ENCODE results near the gene AGRN.

DNA sequence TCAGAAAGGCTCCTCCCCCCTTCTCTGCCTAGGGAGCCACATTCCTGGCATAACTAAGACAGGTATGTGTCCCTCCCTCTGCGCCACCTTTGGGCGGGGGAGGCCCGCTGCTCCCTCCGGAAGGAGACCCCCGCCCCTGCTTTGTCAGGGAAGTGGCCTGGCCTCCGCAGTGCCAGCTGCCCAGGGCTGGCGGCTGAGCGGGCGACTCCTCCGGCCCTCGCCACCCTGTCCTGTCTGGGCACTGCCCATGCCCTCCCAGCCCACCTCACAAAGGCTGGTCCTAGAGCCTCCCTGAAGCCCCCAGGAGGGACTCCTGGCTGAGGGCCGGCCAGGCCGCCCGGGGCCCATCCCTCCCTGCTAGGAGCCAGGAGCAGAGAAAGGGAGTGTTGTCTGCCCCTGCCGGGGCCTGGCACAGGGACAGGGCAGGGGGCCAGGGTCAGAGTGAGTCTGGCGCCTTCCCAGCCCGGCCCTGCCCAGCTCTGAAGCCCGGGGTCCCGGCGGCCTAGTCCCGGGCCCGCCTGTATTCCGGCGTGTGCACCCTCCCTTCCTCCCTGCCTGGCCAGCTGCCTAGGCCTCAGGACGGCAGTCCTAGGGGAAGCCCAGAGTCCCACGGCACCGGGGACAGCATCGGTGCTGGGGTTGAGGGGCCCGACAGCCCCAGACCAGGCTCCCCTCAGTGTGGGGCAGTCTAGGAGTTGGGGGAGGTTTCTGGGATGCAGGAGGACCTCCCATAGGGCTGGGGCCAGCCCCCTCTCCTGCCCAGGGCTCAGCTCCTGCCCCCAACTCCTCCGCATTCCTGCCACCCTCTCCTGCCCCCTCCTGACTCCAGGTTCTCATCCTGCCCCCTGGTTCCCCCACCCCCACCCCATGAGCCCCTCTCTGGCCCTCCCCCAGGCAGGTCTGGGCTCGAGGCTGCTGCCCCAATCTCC, 5.1 kb downstream of the AGRN start:
- TF ChIP-seq, protein P1, sequence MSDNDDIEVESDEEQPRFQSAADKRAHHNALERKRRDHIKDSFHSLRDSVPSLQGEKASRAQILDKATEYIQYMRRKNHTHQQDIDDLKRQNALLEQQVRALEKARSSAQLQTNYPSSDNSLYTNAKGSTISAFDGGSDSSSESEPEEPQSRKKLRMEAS (IDR thresholded peaks at IDR 0.05; ENCODE audit: low read depth, low read length), result no peak
- TF ChIP-seq, protein P2, sequence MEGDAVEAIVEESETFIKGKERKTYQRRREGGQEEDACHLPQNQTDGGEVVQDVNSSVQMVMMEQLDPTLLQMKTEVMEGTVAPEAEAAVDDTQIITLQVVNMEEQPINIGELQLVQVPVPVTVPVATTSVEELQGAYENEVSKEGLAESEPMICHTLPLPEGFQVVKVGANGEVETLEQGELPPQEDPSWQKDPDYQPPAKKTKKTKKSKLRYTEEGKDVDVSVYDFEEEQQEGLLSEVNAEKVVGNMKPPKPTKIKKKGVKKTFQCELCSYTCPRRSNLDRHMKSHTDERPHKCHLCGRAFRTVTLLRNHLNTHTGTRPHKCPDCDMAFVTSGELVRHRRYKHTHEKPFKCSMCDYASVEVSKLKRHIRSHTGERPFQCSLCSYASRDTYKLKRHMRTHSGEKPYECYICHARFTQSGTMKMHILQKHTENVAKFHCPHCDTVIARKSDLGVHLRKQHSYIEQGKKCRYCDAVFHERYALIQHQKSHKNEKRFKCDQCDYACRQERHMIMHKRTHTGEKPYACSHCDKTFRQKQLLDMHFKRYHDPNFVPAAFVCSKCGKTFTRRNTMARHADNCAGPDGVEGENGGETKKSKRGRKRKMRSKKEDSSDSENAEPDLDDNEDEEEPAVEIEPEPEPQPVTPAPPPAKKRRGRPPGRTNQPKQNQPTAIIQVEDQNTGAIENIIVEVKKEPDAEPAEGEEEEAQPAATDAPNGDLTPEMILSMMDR (IDR thresholded peaks at IDR 0.05; ENCODE audit: low read depth, low read length), result no peak
- no peak for TF ChIP-seq POLR2A (IDR thresholded peaks at IDR 0.05; ENCODE audit: extremely low read depth, insufficient read length)
- no peak for TF ChIP-seq MYC (IDR thresholded peaks at IDR 0.05; ENCODE audit: low read depth, low read length)
